PC-3 (cell line): Measurements from ENCODE around the gene CSK.

Experiments
- EZH2phosphoT487 ChIP-seq: fragments of 300-600 bp; sonication (generic); IDR thresholded peaks from 2 replicates; pipeline ENCODE4 v1.6.1; 2018; ENCODE audit warnings: mild to moderate bottlenecking, antibody characterized with exemption, low read length, borderline replicate concordance
- TF ChIP-seq, protein P1 (sequence below): fragments of 300-600 bp; sonication (generic); conservative IDR thresholded peaks from 2 replicates; pipeline ENCODE4 v1.5.1; 2017; ENCODE audit warnings: antibody characterized with exemption, low read depth, mild to moderate bottlenecking, low read length

- TF ChIP-seq, protein P1, sequence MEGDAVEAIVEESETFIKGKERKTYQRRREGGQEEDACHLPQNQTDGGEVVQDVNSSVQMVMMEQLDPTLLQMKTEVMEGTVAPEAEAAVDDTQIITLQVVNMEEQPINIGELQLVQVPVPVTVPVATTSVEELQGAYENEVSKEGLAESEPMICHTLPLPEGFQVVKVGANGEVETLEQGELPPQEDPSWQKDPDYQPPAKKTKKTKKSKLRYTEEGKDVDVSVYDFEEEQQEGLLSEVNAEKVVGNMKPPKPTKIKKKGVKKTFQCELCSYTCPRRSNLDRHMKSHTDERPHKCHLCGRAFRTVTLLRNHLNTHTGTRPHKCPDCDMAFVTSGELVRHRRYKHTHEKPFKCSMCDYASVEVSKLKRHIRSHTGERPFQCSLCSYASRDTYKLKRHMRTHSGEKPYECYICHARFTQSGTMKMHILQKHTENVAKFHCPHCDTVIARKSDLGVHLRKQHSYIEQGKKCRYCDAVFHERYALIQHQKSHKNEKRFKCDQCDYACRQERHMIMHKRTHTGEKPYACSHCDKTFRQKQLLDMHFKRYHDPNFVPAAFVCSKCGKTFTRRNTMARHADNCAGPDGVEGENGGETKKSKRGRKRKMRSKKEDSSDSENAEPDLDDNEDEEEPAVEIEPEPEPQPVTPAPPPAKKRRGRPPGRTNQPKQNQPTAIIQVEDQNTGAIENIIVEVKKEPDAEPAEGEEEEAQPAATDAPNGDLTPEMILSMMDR, result no peak
- TF ChIP-seq EZH2phosphoT487, result no peak
Measured at GRCh38 chr15:74780523-74781430, 1.1 kb upstream of the CSK start.
